Prostate gland (tissue), 2 donors: ENCODE measurements around the gene TLCD3B.

Experiments used
- CTCF ChIP-seq, 4 experiments: fragments of 200-600 bp in 2 of 4; fragments of 450-650 bp in 2 of 4; sonication (generic) in 2 of 4; IDR thresholded peaks; 1 replicate in 3 of 4; 2 replicates in 1 of 4; pipeline ENCODE4 v1.5.1; 2016 to 2019; ENCODE audit warnings: antibody characterized with exemption in 4 of 4, mild to moderate bottlenecking in 2 of 4, moderate library complexity in 2 of 4
- POLR2A ChIP-seq: fragments of 450-650 bp; IDR thresholded peaks from one replicate; pipeline ENCODE4 v1.6.1; 2016; ENCODE audit warnings: antibody characterized with exemption, mild to moderate bottlenecking

GRCh38 chr16:30052671-30053372 is 21.8 kb upstream of the TLCD3B start:
- TF ChIP-seq POLR2A (peak; percentile 43), CTCF (IDR thresholded peaks at IDR 0.05) (no peak)
